GM19025 (cell line): Measurements from ENCODE around the gene ITGB2.
"Not testable (repeated sequence)": the region's sequence is repeated elsewhere in the genome, so short reads cannot be mapped to it uniquely, and the experiment has no call there.

Experiments used
- ATAC-seq: cut with Tn5 transposase; IDR thresholded peaks from one replicate; pipeline ENCODE4 v1.9.1; 2021; ENCODE audit warnings: mild to moderate bottlenecking, low read depth, moderate library complexity; ENCODE audit not compliant: unreplicated experiment

Gene ITGB2

DNA sequence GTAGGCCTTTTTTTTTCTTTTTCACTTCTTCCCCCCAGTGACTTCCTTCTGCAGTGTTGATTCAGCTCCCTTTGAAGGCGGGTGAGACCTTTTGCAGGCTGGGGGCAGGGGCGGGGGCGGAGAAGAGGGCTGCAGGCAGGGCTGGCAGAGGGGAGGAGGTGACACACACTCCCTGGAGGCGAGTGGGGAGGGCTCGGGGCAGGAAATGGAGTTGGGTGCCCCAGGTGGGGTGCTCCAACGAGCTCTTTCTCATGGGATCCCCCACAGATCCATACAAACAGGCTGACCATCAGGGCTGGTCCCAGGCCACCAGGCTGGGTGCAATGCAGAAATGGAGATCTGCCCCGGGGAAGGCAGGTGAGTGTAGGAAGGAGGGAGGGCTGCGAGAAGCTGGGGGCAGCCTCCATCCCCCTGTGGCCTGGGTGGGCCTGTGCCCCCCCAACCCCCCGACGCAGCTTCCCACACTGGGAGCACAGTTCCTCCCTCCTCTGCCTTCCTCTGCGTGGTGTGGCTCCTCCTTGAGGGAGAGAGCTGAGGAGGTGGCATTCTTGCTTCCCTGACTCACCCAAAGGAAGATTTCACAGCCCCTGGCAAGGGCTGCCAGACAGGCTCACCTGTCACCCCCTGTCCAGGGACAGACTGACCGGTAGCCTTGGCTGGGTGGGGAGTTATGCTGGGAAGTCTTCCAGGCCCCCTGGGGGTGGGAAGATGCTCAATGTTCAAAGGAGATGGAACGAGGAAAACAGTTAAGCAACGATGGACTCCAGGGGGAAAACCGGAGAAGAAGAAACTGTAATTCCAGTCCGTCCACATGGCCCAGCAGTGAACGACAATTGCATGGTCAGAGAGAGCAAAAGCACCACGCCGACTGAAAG is 7.1 kb upstream of the ITGB2 start:
- no peak for ATAC-seq

DNA sequence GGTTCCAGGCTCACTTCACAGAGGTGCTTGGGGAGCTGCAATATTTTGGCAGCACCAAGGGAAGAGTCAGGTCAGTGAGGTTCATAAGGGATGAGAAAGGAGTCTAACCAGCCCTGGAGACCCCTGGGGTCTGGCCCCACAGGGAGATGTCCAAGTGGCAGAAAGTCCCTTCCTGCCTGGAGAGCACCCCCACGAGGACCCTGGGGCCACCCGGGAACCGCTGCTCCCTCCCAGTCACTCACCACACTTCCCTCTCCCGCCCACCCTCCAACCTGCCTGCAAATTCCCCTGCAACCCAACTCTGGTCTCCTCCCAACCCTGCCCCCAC is 6.5 kb upstream of the ITGB2 start:
- no peak for ATAC-seq

DNA sequence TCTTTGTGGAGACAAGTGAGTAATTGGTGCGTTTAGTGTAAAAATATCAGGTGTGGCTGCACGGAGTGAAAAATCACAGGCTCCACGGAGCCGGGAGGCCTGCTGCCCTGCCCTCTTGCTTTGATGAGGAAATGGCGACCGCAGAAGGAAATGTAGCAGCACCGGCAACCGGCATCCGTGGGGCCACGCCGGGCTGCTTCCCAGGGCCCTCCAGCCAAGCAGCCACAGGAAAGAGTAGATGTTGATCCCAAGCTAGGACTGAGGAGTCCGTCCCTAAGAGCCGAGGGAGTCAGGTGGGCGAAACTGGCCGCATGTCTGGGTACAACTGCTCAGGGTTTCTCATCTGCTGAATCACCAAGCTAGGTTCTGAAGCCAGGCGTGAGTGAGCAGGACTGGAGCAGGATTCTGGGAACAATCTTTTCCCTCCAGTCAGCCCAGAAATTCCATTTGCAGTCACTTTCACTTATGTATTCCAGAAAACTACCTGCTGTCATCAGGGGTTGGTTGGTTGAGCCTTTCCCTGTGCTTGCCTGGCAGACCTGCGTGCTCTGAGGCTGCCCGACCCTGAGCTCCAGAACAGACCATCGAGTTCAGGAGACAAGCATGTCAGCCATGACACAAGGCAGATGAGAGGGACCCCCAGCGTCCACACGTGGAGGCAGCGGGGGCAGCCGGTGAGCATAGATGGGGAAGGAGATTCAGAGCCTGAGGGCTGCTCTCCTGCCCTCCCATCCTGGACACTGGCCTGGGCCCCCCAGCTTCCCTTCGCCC is 5.8 kb upstream of the ITGB2 start:
- no peak for ATAC-seq

DNA sequence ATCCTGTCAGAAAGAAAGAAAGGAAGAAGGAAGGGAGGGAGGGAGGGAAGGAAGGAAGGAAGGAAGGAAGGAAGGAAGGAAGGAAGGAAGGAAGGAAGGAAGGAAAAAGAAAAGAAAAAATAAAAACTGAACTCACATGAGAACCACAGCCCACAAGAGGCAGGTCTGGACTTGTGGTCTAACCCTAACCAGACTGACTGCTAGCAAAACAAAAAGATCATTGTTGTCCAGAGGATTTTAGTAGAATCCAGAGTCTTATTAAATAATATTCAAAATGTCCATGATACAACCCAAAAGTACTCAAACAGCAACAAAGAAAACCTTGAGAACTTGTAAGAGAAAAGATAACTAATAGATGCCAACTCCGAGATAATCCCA is 4.7 kb upstream of the ITGB2 start:
- no peak for ATAC-seq

DNA sequence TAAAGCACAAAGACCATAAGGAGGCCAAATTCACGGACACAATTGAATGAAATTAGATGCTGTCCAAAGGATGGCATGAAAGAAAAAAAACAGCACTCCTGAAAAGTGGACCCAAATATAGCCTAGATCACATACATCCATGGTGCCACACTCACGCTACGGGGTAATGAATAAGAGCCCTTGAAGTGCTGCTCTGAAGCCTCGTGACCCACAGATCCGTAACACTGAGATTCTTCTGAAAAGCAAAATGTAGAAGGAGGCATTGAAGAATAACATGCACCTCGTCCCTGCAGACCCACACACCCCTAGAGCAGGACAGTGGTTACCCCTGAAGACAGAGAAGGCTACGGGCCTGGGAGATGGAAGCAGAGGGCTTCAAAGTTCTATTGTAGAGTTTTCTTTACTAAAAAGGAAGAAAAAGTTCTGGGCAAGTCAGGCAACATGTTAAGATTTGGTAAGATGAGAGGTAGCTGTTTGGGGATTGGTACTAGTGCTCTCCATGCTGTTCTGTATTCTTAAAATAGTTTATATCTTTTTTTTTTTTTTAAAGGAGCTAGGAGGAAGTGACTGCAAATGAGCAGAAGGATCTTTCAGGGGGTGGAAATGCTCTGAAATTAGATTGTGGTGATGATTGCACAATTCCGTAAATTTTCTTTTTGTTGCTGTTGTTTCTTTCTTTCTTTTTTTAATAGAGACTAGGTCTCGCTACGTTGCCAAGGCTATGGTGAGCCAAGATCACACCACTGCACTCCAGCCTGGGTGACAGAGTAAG is 4.1 kb upstream of the ITGB2 start:
- no peak for ATAC-seq

DNA sequence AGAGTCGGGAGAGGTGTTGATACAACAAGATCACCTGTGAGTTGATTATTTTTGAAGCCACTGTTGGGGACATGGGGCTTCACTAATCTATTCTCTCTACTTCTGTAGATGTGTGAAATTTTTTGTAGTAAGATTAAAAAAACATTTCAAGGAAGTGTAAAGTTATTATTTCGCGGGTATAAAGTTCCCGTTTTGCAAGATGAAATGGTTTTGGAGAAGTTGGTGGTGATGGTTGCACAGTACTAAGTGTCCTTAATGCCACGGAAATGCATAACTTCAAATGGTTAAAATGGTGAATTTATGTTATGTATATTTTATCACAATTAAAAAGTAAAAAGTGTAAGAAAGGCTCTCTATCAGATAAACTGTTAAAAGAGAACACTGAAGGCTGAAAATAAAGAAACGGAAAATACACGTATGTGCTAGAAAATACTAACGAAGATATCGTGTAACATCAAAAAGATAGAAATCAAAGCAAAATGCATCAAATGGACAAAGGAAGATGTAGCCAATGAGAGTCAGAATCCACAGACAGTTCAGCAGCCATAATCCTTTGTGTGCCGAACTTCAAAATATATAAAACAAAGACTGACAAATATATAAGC is 2.9 kb upstream of the ITGB2 start:
- ATAC-seq: no peak

DNA sequence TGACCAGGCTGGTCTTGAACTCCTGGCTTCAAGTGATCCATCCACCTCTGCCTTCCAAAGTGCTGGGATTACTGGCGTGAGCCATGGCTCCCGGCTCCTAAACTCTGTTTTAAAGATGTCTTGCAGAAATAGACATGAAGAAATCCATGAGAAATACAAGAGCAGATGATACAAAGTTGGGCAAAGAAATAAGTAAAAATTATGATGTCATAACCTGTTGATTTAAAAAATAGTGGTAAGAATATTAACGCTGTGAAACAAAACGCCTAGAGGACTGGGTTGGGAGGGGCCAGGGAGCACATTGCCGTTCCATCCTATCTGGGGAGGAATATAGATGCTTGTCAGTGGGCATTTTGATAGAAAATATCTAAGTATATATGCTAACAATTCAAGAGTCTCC is 1.2 kb upstream of the ITGB2 start:
- no peak for ATAC-seq

DNA sequence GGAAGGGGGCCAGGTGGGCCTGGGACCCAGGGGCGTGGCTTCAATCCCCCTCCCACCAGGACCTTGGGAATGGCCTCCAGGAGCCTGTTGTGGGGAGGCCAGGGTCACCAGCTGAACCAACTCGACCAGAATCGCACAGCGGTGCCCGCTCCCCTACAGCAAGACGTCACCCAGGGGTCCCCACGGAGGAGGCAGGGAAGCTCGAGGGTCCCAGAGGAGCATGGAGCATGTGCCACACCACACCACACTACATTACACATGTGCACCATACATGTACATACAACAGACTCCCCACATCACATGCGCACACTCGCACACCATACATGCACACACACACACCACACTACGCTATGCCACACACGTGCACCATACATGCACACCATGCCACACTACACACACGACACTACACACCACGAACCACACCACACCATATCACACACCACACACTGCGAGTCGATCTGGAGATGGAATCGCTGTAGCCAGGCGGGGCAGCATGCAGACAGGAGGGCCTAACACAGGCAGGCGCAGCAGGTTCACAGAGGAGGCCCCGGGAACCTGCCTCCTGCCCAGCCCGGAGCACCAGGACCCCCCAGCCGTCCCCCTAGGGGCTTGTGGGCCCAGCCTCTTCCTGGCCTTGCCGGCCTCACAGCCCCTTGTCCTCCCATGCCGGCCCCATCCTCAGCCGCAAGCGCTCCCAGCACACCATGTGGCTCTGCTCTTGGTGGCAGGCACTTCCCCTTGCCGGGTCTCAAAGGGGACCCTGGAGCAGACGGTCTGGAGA is 596 bp downstream of the ITGB2 start:
- ATAC-seq: no peak

DNA sequence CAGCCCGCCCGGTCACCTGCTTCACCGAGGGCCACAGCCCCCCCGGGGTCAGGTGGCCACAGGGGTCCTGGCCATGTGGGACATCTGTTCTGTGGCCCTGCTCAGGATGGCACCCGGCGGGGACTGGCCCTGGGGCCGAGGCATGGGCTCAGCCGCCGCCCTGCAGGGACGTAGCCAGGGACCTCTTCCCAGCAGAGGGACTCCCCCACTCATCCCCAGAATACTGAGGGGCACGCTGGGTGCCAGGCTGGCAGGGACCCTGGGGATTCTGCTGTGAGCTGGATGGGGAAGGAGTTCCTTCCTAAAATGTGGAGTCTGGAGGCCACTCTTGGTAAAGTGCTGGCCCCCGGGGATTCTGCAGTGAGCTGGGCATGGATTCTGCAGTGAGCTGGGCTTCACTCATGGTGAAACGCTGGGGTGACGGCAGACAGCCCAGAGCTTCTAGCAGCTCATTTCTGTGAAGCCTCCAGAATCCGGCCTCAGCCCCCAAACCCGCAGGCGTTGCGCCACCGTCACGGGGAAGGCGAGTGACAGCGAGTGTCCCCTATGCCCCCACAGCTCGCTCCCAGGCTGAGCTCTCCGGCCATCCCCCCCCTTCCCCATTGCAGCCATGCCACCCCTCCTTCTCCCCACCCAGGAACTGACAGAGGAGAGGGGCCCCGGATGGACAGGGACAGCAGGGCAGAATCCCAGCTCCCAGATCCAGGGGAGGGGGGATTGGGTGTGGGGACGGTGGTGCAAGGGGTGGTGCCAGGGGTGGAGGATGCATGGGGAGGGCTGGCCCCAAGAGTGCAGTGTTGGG is 1.4 kb downstream of the ITGB2 start:
- no peak for ATAC-seq

DNA sequence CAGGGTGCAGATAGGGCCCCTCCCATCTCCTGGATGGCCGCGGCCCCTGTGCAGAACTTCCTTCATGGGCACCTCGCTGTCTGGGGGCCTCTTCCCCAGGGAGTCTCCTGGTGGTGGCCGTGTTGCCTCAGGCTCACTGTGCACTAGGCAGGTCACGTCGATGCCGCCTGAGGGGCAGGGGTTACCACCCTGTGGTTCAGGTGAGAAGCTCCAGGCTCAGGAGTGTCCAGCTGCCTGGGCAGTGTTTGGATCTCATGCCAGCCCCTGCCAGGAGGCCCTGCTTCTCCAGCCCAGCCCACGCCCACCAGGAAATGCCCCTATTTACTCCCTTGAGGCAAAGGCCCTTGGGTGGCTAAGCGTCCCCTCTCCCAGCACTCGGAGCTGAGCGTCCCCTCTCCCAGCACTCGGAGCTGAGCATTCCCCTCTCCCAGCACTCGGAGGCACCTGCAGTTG is 2.1 kb downstream of the ITGB2 start:
- ATAC-seq: no peak

DNA sequence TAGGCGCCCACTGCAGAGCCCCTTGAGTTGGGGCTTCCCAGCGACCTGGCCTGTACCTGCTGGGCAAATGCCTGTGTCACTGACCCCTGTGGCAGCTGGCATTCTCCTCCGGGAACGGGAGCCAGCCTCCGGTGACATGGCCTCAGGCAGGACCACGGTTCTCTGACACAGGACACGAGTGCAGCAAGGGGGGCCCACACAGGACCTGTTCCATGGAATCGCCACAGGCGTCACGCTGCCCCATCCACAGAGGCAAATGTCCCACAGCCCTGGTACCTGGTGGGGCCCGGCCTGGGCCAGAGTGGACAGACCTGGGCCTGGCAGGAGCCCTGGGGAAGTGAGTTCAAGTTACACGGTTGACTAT is 2.6 kb downstream of the ITGB2 start:
- ATAC-seq: no peak

DNA sequence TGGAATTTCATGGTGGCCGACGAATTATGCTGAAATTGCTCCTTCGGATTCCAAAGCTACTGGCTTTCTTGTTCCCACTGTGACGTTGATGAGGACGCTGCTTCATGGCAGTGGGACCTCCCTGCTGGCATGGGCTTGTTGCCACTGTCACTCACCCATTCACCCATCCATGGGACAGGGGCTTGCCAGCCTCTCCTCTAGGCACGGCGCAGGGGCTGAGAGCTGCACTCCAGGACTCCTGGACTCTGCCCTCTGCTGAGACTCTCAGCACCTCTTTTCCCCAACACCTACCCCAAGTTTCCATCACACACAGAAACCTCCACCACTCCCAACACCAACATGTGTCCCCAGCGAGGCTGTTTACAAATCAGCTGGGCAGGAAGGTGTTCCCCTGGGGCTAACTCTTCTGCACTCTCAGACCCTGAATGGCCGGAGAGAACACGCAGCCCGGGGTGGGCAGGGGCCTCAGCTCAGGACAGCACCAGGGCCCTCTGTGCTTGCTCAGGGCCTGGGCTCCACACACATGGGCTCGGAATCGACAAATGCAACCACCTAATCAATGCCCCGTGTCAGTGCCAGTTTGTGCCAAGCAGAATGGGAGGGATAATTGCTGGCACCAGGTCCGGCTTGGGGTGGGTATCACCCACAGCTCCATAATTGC is 3.1 kb downstream of the ITGB2 start:
- no peak for ATAC-seq

DNA sequence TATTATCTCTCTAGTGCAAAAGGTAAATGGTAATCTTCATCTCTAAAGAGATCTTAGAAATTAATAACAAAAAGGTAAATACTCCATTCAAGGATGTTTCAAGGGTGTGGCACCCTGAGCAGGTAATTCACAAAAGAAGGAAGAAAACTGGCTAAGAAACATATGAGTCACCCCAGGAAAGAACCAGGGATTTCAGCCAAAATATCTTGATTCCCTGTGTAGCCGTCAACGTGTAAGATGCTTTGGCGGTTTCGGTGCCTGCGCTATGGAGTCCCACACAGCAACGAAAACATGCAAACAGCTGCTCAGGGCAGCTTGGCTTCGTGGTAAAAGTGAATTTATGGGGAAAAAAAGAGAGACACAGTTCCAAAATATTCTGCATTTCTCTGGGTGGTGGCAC is 3.7 kb downstream of the ITGB2 start:
- no peak for ATAC-seq

DNA sequence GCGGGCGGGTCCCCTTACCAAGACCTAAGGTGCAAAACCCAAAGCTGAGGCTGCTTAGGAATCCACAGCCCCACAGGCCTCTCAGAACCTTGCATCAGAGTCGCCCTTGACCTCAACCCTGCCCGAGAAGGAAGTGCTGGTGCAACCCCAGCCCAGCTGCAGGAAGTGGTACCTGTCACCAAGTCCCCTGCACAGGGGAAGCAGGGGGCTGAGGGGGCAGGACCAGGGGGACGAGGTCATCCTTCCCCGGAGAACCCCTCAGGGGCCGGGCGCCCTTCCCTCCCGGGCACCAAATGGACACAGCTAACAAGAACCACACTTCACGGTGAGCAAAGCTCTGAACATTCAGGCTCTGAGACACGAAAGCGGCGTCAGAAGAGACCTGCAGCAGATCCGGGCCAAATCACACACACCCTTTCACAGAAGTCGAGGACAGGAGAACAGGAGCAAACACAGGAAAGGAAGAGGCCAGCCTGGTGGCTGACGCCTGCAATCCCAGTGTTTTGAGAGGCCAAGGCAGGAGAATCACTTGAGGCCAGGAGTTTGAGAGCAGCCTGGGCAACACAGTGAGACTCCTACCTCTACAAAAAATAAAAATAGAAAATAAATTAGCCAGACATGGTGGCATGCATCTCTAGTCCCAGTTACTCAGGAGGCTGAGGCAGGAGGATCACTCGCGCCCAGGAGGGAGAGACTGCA is 6.4 kb downstream of the ITGB2 start:
- no peak for ATAC-seq

DNA sequence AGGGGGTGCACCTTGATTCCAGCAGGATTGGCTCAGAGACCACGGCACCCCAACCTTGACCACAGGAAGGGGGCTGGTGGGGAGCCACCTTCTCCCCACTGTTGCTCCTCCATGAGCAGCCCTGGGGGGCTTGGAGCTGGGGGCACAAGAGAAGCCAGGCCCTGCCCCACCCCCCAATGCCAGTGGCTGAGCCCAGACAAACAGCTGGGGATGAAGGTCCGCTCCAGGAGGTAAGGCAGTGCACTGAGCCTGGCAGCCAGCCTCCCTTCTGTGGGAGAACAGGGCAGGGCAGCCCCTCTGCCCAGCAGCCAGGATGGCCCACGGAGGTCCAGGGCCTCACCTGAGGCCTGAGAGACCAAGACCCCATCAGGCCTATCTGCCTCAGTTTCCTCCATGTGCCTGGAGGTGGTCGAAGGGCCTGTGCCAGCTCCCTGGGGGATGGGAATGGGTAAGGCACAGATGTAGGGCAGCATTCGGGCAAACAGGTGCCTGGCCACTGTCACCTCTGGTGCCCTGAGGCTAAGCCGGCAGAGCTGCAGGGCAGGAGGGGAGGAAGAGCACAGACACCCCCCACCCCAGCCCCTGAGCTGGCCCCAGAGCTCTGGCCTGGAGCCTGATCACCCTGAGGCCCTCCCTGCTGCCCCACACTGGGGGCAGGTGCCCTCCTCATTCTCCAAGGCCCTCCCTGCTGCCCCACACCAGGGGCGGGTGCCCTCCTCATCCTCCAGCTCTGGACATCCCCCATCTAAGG is 7.1 kb downstream of the ITGB2 start:
- no peak for ATAC-seq

DNA sequence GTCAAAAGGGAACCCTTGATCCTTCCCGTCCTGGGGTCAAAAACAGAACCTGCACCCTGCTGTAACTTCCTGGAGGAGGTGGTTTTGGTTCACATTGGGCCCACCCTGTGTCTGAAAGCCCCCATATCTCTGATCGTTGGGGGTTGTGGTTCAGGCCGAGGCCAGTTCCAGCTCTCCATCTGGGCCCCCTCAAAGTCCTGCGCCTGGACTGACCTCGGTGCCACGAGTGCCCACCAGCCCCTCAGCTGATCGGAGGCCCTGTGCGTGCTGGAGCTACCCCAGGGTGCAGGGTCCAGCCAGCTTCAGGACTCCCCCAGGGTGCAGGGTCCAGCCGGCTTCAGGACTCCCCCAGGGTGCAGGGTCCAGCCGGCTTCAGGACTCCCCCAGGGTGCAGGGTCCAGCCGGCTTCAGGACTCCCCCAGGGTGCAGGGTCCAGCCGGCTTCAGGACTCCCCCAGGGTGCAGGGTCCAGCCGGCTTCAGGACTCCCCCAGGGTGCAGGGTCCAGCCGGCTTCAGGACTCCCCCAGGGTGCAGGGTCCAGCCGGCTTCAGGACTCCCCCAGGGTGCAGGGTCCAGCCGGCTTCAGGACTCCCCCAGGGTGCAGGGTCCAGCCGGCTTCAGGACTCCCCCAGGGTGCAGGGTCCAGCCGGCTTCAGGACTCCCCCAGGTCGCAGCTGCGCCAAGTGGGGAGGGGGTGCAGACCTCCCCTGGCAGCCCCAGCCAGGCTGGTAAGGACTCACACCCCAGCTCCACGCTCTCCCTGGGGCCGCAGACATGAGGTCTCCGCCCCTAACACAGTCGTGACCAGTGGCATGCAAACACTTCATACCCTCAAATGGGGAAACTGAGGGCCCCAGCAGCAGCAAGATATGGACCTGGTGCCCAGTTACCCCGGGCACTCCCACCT is 7.9 kb downstream of the ITGB2 start:
- ATAC-seq: not testable (repeated sequence)

DNA sequence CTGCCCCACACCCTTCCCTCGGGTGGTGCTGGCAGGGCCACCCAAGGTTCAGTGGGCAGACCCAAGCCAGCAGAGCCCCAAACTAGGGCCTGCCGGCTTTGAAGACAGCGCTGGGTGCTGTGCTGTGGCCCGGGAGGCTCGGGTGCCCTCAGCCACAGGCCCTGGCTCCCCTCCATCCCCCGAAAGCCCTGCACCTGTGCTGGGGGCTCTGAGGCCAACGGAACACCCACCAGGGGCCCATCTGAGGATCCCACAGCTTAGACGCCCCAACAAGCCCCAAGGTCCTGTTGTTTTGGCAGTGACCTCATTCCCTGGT is 8.6 kb downstream of the ITGB2 start:
- ATAC-seq: no peak
